K562 (cell line): ENCODE measurements around the gene KCNJ11. TPM values are rescaled to one million over a fixed set of nuclear protein-coding genes. Genes with fewer than 3 reads are reported as not detected.
A peak's percentile ranks its signal among the peaks of the same experiment; 100 is the strongest.

Experiments used
- BCLAF1 ChIP-seq, 2 experiments: fragments of 450-650 bp in 1 of 2; IDR thresholded peaks; 2 replicates each; pipeline ENCODE4 v1.6.1; 2011 to 2017; ENCODE audit warnings: low read depth in 2 of 2, antibody characterized with exemption in 1 of 2, borderline replicate concordance in 1 of 2, low read length in 1 of 2, mild to moderate bottlenecking in 1 of 2, mixed read lengths in 1 of 2; ENCODE audit not compliant: control insufficient read depth in 1 of 2
- BRD4 ChIP-seq: fragments of 200-600 bp; sonication (generic); IDR thresholded peaks from 2 replicates; pipeline ENCODE4 v1.6.1; 2017; ENCODE audit warnings: inconsistent platforms
- ETS1 ChIP-seq: conservative IDR thresholded peaks from 2 replicates; pipeline ENCODE4 v1.6.1; 2011; ENCODE audit warnings: low read depth, mild to moderate bottlenecking, low read length; ENCODE audit not compliant: control insufficient read depth
- GABPB1 ChIP-seq: sonication (generic); formaldehyde crosslinking; IDR thresholded peaks from 2 replicates; pipeline ENCODE4 v1.8.0; 2022; ENCODE audit warnings: mild to moderate bottlenecking, missing genetic modification reagents
- KDM5B ChIP-seq: fragments of 200-600 bp; sonication (generic); IDR thresholded peaks from 2 replicates; pipeline ENCODE4 v1.6.1; 2012; ENCODE audit warnings: low read depth, mild to moderate bottlenecking, moderate library complexity, low read length, control low read depth, inconsistent platforms; ENCODE audit not compliant: insufficient replicate concordance
- LEF1 ChIP-seq: fragments of 450-650 bp; IDR thresholded peaks from 2 replicates; pipeline ENCODE4 v1.6.1; 2016; ENCODE audit warnings: mild to moderate bottlenecking
- RCOR1 ChIP-seq, 2 experiments: IDR thresholded peaks; 2 replicates each; pipeline ENCODE4 v1.6.1; 2012; ENCODE audit warnings: low read depth in 2 of 2, low read length in 2 of 2, borderline replicate concordance in 1 of 2, improper control_type of control experiment in 1 of 2
- STAT5A ChIP-seq: IDR thresholded peaks from 2 replicates; pipeline ENCODE4 v1.6.1; 2012; ENCODE audit warnings: low read length, inconsistent platforms, borderline replicate concordance
- polyA plus RNA-seq, 8 experiments: library from polyadenylated mRNA; depleted of rRNA in 4 of 8; stranded (reverse) in 5 of 8; unstranded in 3 of 8; fragments of >200 nt; fragmentation: Nextera tagmentation in 2 of 8; fragmentation: Illumina TruSeq in 1 of 8; extraction: Ambion mirVana in 2 of 8; extraction: Trizol in 1 of 8; gene quantifications; 2 replicates each; pipeline versions ENCODE4 v1.2.1 to v1.2.3, GENCODE V29; 2011 to 2014; ENCODE audit warnings: inconsistent platforms in 1 of 8, missing spikeins in 1 of 8
- total RNA-seq, 7 experiments: library from RNA; depleted of rRNA in 6 of 7; stranded (reverse); fragments of >200 nt in 6 of 7; fragmentation: Illumina TruSeq in 2 of 7; extraction: Trizol in 2 of 7; gene quantifications; 2 replicates each; pipeline versions ENCODE4 v1.2.1 to v1.2.3, GENCODE V29; 2011 to 2021; ENCODE audit warnings: low replicate concordance in 1 of 7
- TF ChIP-seq, protein P1 (sequence below): fragments of 450-650 bp; IDR thresholded peaks from 2 replicates; pipeline ENCODE4 v1.6.1; 2016; ENCODE audit warnings: mild to moderate bottlenecking, moderate library complexity

Gene KCNJ11
- total and polyA plus RNA-seq, 9 of the 15 experiments (the other 6 are each of a cell fraction or from before 2014, with no cell fraction given) = 0.54 to 3.7 (median 0.86) TPM; not detected in 2

GRCh38 chr11:17351510-17352176 lies 36.8 kb downstream of the KCNJ11 start, which contains the start of gene NCR3LG1 (continued):
- peak in 1 of 2 experiments; percentile 6; a peak in 1 of 4 replicates for TF ChIP-seq RCOR1 (IDR thresholded peaks at IDR 0.05; ENCODE audit: borderline replicate concordance in 1 of 2, low read depth in 2 of 2, low read length in 2 of 2)
- TF ChIP-seq KDM5B = peak; percentile 23
- TF ChIP-seq LEF1 = peak; percentile 46; the same call in 1 of the 2 replicates
- TF ChIP-seq BRD4 = no peak
- peak; percentile 42; the same call in 1 of the 2 replicates for TF ChIP-seq ETS1
- no peak for TF ChIP-seq STAT5A
- no peak for TF ChIP-seq BCLAF1 (IDR thresholded peaks at IDR 0.05; ENCODE audit: borderline replicate concordance in 1 of 2, control insufficient read depth in 1 of 2, low read depth in 2 of 2, low read length in 1 of 2)
- TF ChIP-seq, protein P1, sequence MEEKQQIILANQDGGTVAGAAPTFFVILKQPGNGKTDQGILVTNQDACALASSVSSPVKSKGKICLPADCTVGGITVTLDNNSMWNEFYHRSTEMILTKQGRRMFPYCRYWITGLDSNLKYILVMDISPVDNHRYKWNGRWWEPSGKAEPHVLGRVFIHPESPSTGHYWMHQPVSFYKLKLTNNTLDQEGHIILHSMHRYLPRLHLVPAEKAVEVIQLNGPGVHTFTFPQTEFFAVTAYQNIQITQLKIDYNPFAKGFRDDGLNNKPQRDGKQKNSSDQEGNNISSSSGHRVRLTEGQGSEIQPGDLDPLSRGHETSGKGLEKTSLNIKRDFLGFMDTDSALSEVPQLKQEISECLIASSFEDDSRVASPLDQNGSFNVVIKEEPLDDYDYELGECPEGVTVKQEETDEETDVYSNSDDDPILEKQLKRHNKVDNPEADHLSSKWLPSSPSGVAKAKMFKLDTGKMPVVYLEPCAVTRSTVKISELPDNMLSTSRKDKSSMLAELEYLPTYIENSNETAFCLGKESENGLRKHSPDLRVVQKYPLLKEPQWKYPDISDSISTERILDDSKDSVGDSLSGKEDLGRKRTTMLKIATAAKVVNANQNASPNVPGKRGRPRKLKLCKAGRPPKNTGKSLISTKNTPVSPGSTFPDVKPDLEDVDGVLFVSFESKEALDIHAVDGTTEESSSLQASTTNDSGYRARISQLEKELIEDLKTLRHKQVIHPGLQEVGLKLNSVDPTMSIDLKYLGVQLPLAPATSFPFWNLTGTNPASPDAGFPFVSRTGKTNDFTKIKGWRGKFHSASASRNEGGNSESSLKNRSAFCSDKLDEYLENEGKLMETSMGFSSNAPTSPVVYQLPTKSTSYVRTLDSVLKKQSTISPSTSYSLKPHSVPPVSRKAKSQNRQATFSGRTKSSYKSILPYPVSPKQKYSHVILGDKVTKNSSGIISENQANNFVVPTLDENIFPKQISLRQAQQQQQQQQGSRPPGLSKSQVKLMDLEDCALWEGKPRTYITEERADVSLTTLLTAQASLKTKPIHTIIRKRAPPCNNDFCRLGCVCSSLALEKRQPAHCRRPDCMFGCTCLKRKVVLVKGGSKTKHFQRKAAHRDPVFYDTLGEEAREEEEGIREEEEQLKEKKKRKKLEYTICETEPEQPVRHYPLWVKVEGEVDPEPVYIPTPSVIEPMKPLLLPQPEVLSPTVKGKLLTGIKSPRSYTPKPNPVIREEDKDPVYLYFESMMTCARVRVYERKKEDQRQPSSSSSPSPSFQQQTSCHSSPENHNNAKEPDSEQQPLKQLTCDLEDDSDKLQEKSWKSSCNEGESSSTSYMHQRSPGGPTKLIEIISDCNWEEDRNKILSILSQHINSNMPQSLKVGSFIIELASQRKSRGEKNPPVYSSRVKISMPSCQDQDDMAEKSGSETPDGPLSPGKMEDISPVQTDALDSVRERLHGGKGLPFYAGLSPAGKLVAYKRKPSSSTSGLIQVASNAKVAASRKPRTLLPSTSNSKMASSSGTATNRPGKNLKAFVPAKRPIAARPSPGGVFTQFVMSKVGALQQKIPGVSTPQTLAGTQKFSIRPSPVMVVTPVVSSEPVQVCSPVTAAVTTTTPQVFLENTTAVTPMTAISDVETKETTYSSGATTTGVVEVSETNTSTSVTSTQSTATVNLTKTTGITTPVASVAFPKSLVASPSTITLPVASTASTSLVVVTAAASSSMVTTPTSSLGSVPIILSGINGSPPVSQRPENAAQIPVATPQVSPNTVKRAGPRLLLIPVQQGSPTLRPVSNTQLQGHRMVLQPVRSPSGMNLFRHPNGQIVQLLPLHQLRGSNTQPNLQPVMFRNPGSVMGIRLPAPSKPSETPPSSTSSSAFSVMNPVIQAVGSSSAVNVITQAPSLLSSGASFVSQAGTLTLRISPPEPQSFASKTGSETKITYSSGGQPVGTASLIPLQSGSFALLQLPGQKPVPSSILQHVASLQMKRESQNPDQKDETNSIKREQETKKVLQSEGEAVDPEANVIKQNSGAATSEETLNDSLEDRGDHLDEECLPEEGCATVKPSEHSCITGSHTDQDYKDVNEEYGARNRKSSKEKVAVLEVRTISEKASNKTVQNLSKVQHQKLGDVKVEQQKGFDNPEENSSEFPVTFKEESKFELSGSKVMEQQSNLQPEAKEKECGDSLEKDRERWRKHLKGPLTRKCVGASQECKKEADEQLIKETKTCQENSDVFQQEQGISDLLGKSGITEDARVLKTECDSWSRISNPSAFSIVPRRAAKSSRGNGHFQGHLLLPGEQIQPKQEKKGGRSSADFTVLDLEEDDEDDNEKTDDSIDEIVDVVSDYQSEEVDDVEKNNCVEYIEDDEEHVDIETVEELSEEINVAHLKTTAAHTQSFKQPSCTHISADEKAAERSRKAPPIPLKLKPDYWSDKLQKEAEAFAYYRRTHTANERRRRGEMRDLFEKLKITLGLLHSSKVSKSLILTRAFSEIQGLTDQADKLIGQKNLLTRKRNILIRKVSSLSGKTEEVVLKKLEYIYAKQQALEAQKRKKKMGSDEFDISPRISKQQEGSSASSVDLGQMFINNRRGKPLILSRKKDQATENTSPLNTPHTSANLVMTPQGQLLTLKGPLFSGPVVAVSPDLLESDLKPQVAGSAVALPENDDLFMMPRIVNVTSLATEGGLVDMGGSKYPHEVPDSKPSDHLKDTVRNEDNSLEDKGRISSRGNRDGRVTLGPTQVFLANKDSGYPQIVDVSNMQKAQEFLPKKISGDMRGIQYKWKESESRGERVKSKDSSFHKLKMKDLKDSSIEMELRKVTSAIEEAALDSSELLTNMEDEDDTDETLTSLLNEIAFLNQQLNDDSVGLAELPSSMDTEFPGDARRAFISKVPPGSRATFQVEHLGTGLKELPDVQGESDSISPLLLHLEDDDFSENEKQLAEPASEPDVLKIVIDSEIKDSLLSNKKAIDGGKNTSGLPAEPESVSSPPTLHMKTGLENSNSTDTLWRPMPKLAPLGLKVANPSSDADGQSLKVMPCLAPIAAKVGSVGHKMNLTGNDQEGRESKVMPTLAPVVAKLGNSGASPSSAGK = peak; percentile 96
- TF ChIP-seq GABPB1 (CRISPR knock-in tag) = peak; percentile 54; the same call in 1 of the 2 replicates
